GM10266 (cell line): ENCODE data around the gene SCGB1C1.
"Not testable (repeated sequence)": the region's sequence is repeated elsewhere in the genome, so short reads cannot be mapped to it uniquely, and the experiment has no call there.

Experiments
- DNase-seq: peaks from one replicate; pipeline ENCODE4 v3.0.0; 2012; ENCODE audit errors: extremely low spot score
- TF ChIP-seq, protein P1 (sequence below): IDR thresholded peaks from 2 replicates; pipeline ENCODE4 v1.5.1; 2012; ENCODE audit warnings: mild to moderate bottlenecking, low read depth; ENCODE audit not compliant: control insufficient read depth, insufficient read depth; ENCODE audit errors: missing control alignments

SCGB1C1 gene

DNA sequence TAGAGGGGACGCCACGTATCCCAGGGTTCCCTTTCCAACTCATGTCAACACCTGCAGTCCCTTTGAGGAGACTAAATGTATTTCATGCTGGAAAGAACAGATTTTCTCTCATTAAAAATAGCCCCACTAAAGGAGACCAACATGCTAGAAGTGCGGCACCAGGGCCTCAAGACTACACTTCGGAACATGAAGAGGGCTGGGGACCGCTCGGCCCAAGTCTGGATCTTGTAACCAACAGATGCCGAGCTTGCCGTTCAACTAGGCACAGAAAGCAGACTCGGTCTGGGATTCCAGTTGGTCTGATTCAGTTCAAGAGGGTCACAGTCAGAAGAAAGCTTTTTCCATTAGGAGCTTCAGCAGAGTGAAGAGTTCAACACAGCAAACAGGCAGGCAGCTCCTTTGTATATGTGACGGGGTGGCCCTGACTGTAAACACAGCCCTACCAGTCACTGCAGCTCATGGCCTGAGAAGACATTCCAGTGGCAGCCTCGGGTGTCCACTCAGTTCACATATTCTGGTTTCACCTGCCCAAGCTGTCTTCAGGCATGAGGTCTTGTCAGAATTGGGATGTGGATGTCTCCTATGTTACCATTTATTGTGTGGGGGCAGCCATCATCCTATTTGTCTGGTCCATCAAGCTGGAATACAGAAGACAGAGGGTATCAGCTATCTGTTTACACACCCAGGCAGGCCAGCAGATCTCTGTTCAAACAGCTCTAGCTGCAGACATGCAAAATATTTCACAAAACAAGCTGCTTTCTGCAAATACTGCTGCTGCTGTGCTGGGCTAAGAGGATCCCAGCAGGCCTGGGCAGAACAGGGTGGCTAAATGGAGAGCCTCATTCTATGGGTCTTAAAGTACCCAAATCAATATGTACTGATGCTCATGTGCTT is 23.4 kb downstream of the SCGB1C1 start:
- DNase-seq = no peak
- TF ChIP-seq, protein P1, sequence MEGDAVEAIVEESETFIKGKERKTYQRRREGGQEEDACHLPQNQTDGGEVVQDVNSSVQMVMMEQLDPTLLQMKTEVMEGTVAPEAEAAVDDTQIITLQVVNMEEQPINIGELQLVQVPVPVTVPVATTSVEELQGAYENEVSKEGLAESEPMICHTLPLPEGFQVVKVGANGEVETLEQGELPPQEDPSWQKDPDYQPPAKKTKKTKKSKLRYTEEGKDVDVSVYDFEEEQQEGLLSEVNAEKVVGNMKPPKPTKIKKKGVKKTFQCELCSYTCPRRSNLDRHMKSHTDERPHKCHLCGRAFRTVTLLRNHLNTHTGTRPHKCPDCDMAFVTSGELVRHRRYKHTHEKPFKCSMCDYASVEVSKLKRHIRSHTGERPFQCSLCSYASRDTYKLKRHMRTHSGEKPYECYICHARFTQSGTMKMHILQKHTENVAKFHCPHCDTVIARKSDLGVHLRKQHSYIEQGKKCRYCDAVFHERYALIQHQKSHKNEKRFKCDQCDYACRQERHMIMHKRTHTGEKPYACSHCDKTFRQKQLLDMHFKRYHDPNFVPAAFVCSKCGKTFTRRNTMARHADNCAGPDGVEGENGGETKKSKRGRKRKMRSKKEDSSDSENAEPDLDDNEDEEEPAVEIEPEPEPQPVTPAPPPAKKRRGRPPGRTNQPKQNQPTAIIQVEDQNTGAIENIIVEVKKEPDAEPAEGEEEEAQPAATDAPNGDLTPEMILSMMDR = no peak

DNA sequence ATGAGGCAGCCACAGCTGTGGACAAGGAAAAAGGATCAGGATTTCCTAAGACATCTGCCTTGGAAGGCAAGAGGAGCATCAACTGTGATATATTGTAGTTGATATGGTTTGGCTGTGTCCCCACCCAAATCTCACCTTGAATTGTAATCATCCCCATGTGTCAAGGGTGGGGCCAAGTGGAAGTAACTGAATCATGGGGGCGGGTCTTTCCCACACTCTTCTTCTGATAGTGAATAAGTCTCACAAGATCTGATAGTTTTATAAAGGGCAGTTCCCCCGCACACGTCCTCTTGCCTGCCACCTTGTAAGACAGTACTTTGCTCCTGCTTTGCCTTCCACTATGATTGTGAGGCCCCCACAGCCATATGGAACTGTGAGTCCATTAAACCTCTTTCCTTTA is 24.8 kb downstream of the SCGB1C1 start:
- TF ChIP-seq, protein P1 = no peak
- no peak for DNase-seq

DNA sequence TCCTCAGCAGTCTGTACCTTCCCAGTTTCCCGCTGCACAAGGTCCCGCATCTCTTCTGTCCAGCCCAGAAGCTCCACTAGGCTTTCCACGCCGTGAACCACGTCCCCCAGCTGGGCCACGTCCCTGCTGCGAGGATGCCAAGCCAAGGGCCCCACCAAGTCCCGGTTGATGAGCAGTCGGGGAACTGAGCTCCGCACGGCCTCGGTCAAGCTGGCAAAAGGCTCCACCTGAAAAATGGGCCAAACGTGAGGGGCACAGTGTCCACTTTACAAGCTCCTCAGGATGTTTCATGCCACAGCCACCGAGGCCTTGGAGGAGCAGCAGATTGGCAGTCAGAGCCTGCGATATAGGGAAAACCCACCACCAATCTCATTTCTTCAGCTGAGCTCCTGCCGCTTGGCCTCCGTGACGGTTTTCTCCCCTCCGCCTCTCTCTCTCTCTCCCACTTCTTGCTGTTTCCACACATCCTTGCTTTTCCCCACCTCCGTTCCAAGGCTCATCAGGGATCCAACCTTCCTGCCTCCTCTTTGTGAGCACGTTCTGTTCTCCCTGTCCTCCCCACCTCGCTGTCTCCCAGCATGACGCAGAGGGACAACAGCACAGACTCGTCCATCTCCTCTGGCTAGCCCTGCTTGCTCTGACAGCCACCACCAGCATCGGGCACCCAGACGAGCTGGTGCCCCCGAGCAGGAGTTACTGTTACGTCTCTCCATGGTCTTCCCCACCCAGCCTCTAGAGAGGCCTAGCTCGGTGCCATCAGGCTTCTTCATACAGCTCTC is 26.1 kb downstream of the SCGB1C1 start:
- TF ChIP-seq, protein P1 = no peak

DNA sequence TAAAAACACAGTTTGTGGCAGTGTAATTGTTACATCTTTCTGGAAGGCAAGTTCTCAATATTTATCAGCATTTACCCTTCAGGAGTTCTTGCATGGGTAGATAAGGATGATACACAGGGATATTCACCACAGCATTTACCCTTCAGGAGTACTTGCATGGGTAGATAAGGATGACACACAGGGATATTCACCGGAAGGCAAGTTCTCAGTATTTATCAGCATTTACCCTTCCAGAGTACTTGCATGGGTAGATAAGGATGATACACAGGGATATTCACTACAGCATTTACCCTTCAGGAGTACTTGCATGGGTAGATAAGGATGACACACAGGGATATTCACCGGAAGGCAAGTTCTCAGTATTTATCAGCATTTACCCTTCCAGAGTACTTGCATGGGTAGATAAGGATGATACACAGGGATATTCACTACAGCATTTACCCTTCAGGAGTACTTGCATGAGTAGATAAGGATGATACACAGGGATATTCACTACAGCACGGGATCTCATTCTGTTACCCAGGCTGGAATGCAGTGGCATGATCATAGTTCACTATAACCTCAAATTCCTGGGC is 27.9 kb downstream of the SCGB1C1 start:
- DNase-seq = not testable (repeated sequence)

More for the DNA sequence above, 26.1 kb downstream of the SCGB1C1 start:
- no peak for DNase-seq

DNA sequence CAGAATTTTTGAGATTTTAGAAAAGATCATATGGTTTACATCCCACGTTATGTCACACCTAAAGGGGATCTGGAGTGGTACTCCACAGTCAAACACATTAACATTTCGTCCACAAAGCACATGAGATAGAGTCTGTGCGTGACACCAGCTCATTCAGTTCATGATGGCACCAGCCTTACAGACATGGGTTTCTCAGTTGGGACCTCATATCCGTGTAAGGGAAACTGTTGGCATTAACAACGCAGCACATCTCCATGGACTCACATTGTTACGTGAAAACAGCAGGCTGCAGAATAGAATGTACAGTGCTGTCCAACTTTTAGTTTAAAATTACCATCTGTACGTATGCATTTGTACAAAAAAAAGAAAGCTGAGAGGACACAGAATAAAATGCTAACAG is 28.7 kb downstream of the SCGB1C1 start:
- no peak for DNase-seq
- TF ChIP-seq, protein P1 = no peak

DNA sequence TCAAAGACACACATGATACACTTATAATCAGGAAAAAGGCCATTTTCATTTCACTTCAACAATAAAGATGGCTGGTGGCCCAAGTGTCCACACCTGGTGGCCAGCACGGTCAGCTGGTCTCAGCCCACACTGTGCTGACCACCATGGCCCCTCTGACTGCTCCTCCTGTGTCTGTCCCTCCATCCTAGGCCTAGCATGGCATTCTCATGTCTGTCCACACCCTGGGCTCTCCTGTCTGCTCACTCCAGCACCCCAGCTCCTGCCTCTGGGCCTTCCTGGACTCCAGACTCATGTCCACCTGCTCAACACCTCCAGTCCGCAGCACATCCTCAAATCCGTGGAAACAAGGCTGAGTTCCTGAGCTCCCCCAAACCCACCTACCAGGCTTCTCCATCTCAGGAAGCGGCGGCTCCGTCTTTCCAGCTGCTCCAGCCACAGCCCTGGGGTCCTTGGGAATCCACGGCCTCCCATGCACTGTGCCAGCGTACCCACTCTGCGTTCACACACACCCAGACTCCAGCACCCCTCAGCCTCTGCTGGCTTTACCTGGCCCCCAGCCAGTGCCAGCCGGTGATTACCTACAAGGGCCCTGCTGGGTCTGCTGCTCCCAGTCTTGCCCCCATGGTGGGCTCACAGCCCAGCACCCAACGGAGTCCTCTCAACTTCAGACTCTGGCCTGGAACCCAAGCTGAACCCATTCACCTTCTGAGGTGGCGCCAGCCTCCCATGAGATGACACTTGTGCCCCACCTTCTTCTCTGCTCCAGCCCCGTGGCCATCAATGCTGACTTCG is 29.3 kb downstream of the SCGB1C1 start:
- DNase-seq = no peak
- TF ChIP-seq, protein P1 = no peak

DNA sequence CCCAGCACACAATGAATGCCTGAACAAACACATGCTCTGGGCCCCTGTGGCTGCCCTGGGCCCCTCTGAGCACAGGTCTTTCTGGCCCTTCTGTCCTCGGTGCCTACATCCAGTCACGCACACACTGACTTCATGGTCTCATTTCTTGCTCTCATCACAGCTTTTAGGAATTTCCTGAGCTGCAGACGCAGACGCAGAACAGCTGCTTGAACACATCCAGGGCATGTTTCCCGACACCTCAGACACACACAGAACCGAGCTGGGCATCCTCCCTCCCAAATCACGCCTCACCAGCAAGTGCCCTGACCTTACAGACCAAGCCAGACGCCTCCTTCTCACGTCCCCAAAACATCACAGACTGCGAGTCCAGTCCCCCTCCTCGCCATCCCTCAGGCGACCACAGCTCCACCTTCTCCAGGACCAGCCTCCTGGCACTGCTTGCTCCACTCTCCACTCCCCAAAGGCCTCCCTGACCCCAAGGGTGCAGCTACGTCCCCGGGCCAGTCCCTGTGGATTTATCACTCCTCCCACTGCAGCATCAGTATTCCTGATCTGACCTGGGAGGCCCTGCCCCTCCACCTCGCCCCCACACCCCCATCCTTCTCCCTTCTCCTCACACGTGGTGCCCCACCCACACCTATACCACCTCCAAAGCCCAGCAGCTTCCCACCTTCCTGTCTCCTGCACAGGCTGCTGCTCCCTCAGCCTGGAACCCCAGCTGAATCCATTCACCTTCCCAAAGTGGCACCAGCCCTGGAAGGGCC is 30.3 kb downstream of the SCGB1C1 start:
- DNase-seq = no peak
- TF ChIP-seq, protein P1 = no peak
